ENCODE results near the gene NDUFS3. TPM values are rescaled to one million over a fixed set of nuclear protein-coding genes. Genes with fewer than 3 reads are reported as not detected.

NDUFS3 gene
- total and polyA plus RNA-seq, 8 donors = 76.2 to 105 (median 102) TPM

GRCh38 chr11:47615249-47615648 lies 36.4 kb downstream of the NDUFS3 start:
- Histone ChIP-seq H3K4me1 (peaks cover 0 to 6% of the 10 kb centered on the region in 2 donors), H3K36me3 (peaks cover 0 to 43% of the 10 kb centered on the region in 2 donors), H3K27ac (no peak overlapping the region), H3K9me3 (no peaks in the 10 kb centered on the region), H3K27me3 (no peaks in the 10 kb centered on the region), H3K4me3 (no peak overlapping the region)
- DNase-seq (no peak), ATAC-seq (no peak)
- no peak for TF ChIP-seq CTCF (IDR thresholded peaks at IDR 0.05)
- intact Hi-C loops (cut with DNase I) = no loop called here

- Histone ChIP-seq H3K9me3 (no peaks in the 10 kb centered on the region), H3K36me3 (peaks cover 0 to 59% of the 10 kb centered on the region in 2 donors), H3K4me1 (peaks cover 0 to 6% of the 10 kb centered on the region in 2 donors), H3K27me3 (no peaks in the 10 kb centered on the region), H3K27ac (no peak overlapping the region), H3K4me3 (no peak overlapping the region)
- ATAC-seq (peak; percentile 85), DNase-seq (peak in 3 of 4 donors; percentile 32 to 67 (median 41))
- intact Hi-C loops (cut with DNase I) = no loop called here
- peak; percentile 23 to 65 for TF ChIP-seq CTCF (IDR thresholded peaks at IDR 0.05)
These were observed 38.0 kb downstream of the NDUFS3 start for GRCh38 chr11:47616726-47617416.

GRCh38 chr11:47617417-47617809 lies 38.5 kb downstream of the NDUFS3 start:
- no peak for TF ChIP-seq CTCF (IDR thresholded peaks at IDR 0.05)
- peak; percentile 21 for ATAC-seq
- no peak for DNase-seq
- intact Hi-C loops (cut with DNase I) = no loop called here
- no peaks in the 10 kb centered on the region for H3K27me3 ChIP-seq
- H3K4me3 ChIP-seq = no peak overlapping the region
- H3K27ac ChIP-seq = no peak overlapping the region
- H3K9me3 ChIP-seq = no peaks in the 10 kb centered on the region
- H3K4me1 ChIP-seq = peaks cover 0 to 6% of the 10 kb centered on the region in 2 donors
- peaks cover 0 to 64% of the 10 kb centered on the region in 2 donors for H3K36me3 ChIP-seq

GRCh38 chr11:47620836-47621378 lies 42.0 kb downstream of the NDUFS3 start:
- no peak for DNase-seq
- no peaks in the 10 kb centered on the region for H3K27me3 ChIP-seq
- no peak overlapping the region for H3K4me3 ChIP-seq
- no peaks in the 10 kb centered on the region for H3K9me3 ChIP-seq
- TF ChIP-seq CTCF (IDR thresholded peaks at IDR 0.05) = no peak
- H3K4me1 ChIP-seq = peaks cover 0 to 6% of the 10 kb centered on the region in 2 donors
- peaks cover 0 to 99% of the 10 kb centered on the region in 2 donors for H3K36me3 ChIP-seq
- no peak for ATAC-seq
- intact Hi-C loops (cut with DNase I) = no loop called here
- no peak overlapping the region for H3K27ac ChIP-seq

- intact Hi-C loops (cut with DNase I) = no loop called here
- TF ChIP-seq CTCF (IDR thresholded peaks at IDR 0.05) = no peak
- Histone ChIP-seq H3K4me1 (no peaks in the 10 kb centered on the region), H3K36me3 (peaks cover 0 to 100% of the 10 kb centered on the region in 2 donors), H3K9me3 (no peaks in the 10 kb centered on the region), H3K27me3 (no peaks in the 10 kb centered on the region), H3K4me3 (no peak overlapping the region), H3K27ac (no peak overlapping the region)
- DNase-seq (no peak), ATAC-seq (no peak)
These were observed 47.4 kb downstream of the NDUFS3 start for GRCh38 chr11:47626234-47626633.

All from left lung (tissue), 10 donors.